SU-DHL-6 (cell line): Measurements from ENCODE around the gene PANX2.

Experiments
- H2AFZ ChIP-seq: fragments of 200-600 bp; sonication (generic); 2 replicates; pipeline ENCODE4 v1.6.1; 2014; ENCODE audit warnings: low read depth, mild to moderate bottlenecking, moderate library complexity, mixed read lengths, antibody characterized with exemption, low read length; ENCODE audit not compliant: severe bottlenecking
- H3F3A ChIP-seq: fragments of 200-600 bp; shearing (Covaris generic); 2 replicates; pipeline ENCODE4 v1.6.0; 2016; ENCODE audit warnings: antibody characterized with exemption, mild to moderate bottlenecking; ENCODE audit not compliant: insufficient read depth
- H3K27ac ChIP-seq: fragments of 200-600 bp; sonication (generic); 2 replicates; pipeline ENCODE4 v1.5.1; 2016; ENCODE audit warnings: low read depth, mild to moderate bottlenecking, low read length, moderate library complexity, mixed read lengths
- H3K27me3 ChIP-seq: fragments of 200-600 bp; sonication (generic), shearing (Covaris generic); 2 replicates; pipeline ENCODE4 v1.6.0; 2014; ENCODE audit warnings: mild to moderate bottlenecking, low read length
- H3K36me3 ChIP-seq: fragments of 200-600 bp; sonication (generic); 2 replicates; pipeline ENCODE4 v1.6.1; 2014; ENCODE audit warnings: mild to moderate bottlenecking, low read length, mixed read lengths
- H3K4me2 ChIP-seq: fragments of 300-600, 200-600 bp; shearing (Covaris generic), sonication (generic); 2 replicates; pipeline ENCODE4 v1.6.0; 2014; ENCODE audit warnings: low read length, low read depth, mild to moderate bottlenecking; ENCODE audit not compliant: poor library complexity, severe bottlenecking
- H3K4me3 ChIP-seq: fragments of 200-600 bp; sonication (generic); 2 replicates; pipeline ENCODE4 v1.5.1; 2014; ENCODE audit warnings: antibody characterized with exemption, low read length, mild to moderate bottlenecking, mixed read lengths; ENCODE audit not compliant: insufficient read depth, poor library complexity, severe bottlenecking
- H3K79me2 ChIP-seq: fragments of 200-600 bp; sonication (generic); 2 replicates; pipeline ENCODE4 v1.6.1; 2014; ENCODE audit warnings: mild to moderate bottlenecking, low read length, moderate library complexity; ENCODE audit not compliant: insufficient read depth
- H3K9ac ChIP-seq: fragments of 200-600 bp; sonication (generic); 2 replicates; pipeline ENCODE4 v1.7.0; 2014; ENCODE audit warnings: mild to moderate bottlenecking, low read length
- H3K9me2 ChIP-seq: fragments of 200-600 bp; sonication (generic); replicated peaks from 2 replicates; pipeline ENCODE4 v1.6.1; 2014; ENCODE audit warnings: low read length; ENCODE audit not compliant: insufficient read depth
- H3K9me3 ChIP-seq: fragments of 200-600 bp; sonication (generic); 2 replicates; pipeline ENCODE4 v1.6.1; 2014; ENCODE audit warnings: low read length, mixed read lengths; ENCODE audit not compliant: insufficient read depth
- H4K20me1 ChIP-seq: fragments of 200-600 bp; sonication (generic); 2 replicates; pipeline ENCODE4 v1.6.1; 2014; ENCODE audit warnings: low read depth, mild to moderate bottlenecking, antibody characterized with exemption, low read length, moderate library complexity, mixed read lengths
- EZH2phosphoT487 ChIP-seq: fragments of 200-600 bp; sonication (generic), shearing (Covaris generic); conservative IDR thresholded peaks from 2 replicates; pipeline ENCODE4 v1.6.1; 2018; ENCODE audit warnings: mild to moderate bottlenecking, antibody characterized with exemption, low read length, moderate library complexity, mixed read lengths
- TF ChIP-seq, protein P1 (sequence below): fragments of 200-600 bp; sonication (generic); IDR thresholded peaks from one replicate; pipeline ENCODE4 v1.5.1; 2017; ENCODE audit warnings: antibody characterized with exemption, mild to moderate bottlenecking, low read length, moderate library complexity; ENCODE audit not compliant: insufficient read depth, poor library complexity, severe bottlenecking

PANX2 gene

DNA sequence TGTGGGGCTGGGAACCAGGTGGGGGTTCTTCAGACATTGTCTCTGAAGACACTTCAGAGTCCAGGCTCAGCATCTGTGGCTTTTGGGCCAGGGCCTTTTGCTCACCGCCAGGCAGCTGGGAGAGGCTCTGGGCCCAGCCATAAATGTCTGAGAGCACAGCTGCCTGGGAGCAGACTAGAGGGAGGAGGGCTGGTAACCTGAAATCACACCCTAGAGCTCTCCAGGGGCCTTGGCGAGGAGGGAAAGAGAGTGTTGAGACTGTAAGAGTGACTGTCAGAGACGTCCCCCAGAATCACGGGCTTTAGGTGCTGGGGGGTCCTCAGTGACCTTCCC lies 19.3 kb downstream of the PANX2 start:
- no peaks in the 10 kb centered on the region for H4K20me1 ChIP-seq
- H3K27me3 ChIP-seq, result no peaks in the 10 kb centered on the region
- no peaks in the 10 kb centered on the region for H3K9me3 ChIP-seq
- peaks cover 40% of the 10 kb centered on the region for H3K79me2 ChIP-seq
- peak overlapping the region; percentile 49 for H3K4me3 ChIP-seq
- peak overlapping the region; percentile 81 for H3K4me2 ChIP-seq
- no peaks in the 10 kb centered on the region for H3K9me2 ChIP-seq
- peaks cover 66% of the 10 kb centered on the region for H3F3A ChIP-seq
- H2AFZ ChIP-seq, result no peak overlapping the region
- peak overlapping the region; percentile 99 for H3K27ac ChIP-seq
- no peaks in the 10 kb centered on the region for H3K36me3 ChIP-seq
- peak overlapping the region; percentile 99 for H3K9ac ChIP-seq
- TF ChIP-seq, protein P1, sequence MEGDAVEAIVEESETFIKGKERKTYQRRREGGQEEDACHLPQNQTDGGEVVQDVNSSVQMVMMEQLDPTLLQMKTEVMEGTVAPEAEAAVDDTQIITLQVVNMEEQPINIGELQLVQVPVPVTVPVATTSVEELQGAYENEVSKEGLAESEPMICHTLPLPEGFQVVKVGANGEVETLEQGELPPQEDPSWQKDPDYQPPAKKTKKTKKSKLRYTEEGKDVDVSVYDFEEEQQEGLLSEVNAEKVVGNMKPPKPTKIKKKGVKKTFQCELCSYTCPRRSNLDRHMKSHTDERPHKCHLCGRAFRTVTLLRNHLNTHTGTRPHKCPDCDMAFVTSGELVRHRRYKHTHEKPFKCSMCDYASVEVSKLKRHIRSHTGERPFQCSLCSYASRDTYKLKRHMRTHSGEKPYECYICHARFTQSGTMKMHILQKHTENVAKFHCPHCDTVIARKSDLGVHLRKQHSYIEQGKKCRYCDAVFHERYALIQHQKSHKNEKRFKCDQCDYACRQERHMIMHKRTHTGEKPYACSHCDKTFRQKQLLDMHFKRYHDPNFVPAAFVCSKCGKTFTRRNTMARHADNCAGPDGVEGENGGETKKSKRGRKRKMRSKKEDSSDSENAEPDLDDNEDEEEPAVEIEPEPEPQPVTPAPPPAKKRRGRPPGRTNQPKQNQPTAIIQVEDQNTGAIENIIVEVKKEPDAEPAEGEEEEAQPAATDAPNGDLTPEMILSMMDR, result no peak
- TF ChIP-seq EZH2phosphoT487, result no peak

DNA sequence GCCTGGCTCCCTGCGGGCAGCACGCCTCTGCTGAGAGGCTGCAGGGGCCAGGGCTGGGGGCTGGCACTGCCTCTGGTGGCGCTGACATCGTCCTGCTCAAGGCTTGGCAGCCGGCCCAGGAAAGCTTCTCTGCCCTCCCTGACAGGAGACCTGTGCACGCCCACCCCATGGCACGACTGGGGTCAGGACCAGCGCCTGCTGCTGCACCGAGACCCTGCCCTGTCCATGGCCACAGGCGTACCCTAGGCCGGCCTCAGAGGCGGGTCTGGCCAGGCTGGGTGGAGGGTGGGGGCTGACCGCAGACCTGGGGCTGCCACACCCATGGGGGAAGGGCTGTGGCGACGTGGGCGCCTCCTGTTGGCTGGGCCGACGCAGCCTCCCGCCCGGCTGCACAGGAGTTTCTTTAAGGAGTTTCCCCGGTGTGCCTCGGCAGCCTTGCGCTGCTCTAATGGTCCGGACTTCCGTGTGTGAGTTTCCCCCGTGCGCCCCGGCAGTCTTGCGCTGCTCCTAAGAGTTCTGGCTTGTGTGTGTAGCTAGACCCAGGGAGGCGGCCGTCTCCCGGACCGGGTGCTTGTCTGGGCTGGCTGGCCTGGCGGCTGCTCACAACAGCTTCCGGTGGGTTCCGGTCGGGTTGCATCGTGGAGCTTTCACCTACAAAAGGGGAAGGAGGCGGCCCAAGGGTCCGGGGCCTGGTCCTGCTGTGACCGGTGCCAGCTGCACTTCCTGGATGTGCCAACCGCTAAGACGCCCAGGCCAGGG lies 19.8 kb downstream of the PANX2 start:
- H3K4me2 ChIP-seq, result peak overlapping the region; percentile 81
- H3K36me3 ChIP-seq, result no peaks in the 10 kb centered on the region
- H3K27ac ChIP-seq, result peak overlapping the region; percentile 99
- H4K20me1 ChIP-seq, result no peaks in the 10 kb centered on the region
- H3K79me2 ChIP-seq, result peaks cover 40% of the 10 kb centered on the region
- H3K27me3 ChIP-seq, result no peaks in the 10 kb centered on the region
- H2AFZ ChIP-seq, result no peak overlapping the region
- peak overlapping the region; percentile 49 for H3K4me3 ChIP-seq
- TF ChIP-seq EZH2phosphoT487, result no peak
- TF ChIP-seq, protein P1, result peak; percentile 15
- peaks cover 68% of the 10 kb centered on the region for H3F3A ChIP-seq
- H3K9me3 ChIP-seq, result no peaks in the 10 kb centered on the region
- no peaks in the 10 kb centered on the region for H3K9me2 ChIP-seq
- H3K9ac ChIP-seq, result peak overlapping the region; percentile 99

DNA sequence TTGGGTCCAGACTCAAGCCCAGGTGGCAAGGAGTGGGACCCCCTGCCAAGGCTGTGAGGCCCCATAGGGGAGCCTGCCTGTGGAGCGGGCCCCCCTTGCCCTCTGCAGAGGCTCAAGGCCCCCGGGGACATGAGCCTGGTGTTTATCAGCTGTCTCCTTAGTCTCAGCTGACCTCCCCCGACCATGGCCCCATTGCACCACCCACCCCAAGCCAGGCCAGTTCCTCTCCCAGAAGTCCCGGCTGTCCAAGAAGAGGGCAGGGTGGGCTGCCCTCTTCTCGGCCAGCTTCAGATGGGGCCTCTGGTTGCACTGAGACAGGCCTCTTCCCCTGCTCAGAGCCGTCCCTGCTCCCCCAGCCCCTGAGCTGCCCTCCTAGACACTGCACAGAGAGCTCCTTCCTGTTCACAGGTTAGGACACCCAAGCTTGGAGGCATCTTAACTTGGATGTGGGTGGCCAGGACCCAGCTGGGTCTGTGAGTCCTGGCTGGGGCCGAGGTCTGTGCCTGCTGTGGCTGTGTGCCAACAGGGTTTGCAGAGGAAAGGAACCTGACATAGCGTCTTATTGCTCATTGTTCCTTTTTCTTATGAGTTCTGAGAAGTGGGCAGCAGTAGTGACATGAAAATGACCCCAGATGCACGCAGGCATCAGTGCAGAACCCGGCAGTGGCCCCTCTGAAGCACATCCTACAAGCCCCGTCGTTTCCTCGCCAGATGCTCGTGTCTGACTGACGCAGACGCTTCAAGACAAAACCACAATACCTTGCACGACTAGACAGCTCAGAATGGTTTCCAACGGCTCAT lies 20.6 kb downstream of the PANX2 start:
- Histone ChIP-seq H3F3A (peaks cover 68% of the 10 kb centered on the region), H3K9me3 (no peaks in the 10 kb centered on the region), H3K4me2 (peak overlapping the region; percentile 87), H3K4me3 (peak overlapping the region; percentile 42), H3K36me3 (no peaks in the 10 kb centered on the region), H3K27me3 (no peaks in the 10 kb centered on the region), H2AFZ (no peak overlapping the region), H3K9me2 (no peaks in the 10 kb centered on the region), H3K27ac (peak overlapping the region; percentile 99), H3K9ac (peak overlapping the region; percentile 99), H4K20me1 (no peaks in the 10 kb centered on the region), H3K79me2 (peaks cover 39% of the 10 kb centered on the region)
- TF ChIP-seq EZH2phosphoT487, result no peak
- TF ChIP-seq, protein P1, result no peak
